A549 (cell line): ENCODE measurements around the gene EBP. TPM values are rescaled to one million over a fixed set of nuclear protein-coding genes. Genes with fewer than 3 reads are reported as not detected.

Experiments
- ATAC-seq, 2 experiments: fragments of 200-7000 bp in 1 of 2; fragments of >200 bp in 1 of 2; cut with Nextera tagmentation in 1 of 2; cut with Tn5 transposase in 1 of 2; 3 replicates each; pipeline versions ENCODE4 v1.8.0 to v1.9.1; 2018 to 2020; ENCODE audit warnings: mild to moderate bottlenecking in 1 of 2, moderate library complexity in 1 of 2
- CTCF ChIA-PET: fragments of 300-600 bp; sonication (Branson Sonifier 250); formaldehyde crosslinking; extraction: SDS; loops from one replicate; lab custom pipeline; 2021; ENCODE audit warnings: antibody characterized with exemption, inconsistent platforms; lab: Yijun Ruan, JAX
- POLR2A ChIA-PET: fragments of 350-600 bp; formaldehyde crosslinking; extraction: SDS; loops from one replicate; lab custom pipeline; 2021; ENCODE audit warnings: antibody characterized with exemption, inconsistent platforms; lab: Yijun Ruan, JAX
- DNase-seq, 2 experiments: peaks; one replicate each; pipeline versions ENCODE4 v3.0.0 to v3.0.0-alpha.2; 2011 to 2016; ENCODE audit warnings: low read depth in 1 of 2, low spot score in 1 of 2
- FAIRE-seq: peaks from 2 replicates; lab custom pipeline; 2011; peaks lifted over from hg19 to GRCh38; lab: Jason Lieb, UNC
- H3K27ac ChIP-seq, 2 experiments: fragments of >200 bp; sonication (Bioruptor Twin); formaldehyde crosslinking; 3 replicates each; pipeline ENCODE4 v1.5.1; 2016 to 2017
- H3K4me1 ChIP-seq: fragments of >200 bp; sonication (Bioruptor Twin); formaldehyde crosslinking; 3 replicates; pipeline ENCODE4 v1.6.1; 2016
- H3K4me2 ChIP-seq: fragments of >200 bp; sonication (Bioruptor Twin); formaldehyde crosslinking; 3 replicates; pipeline ENCODE4 v1.6.1; 2016
- H3K4me3 ChIP-seq: fragments of >200 bp; sonication (Bioruptor Twin); formaldehyde crosslinking; 3 replicates; pipeline ENCODE4 v1.5.1; 2016
- H3K9me3 ChIP-seq: fragments of >200 bp; sonication (Bioruptor Twin); formaldehyde crosslinking; 3 replicates; pipeline ENCODE4 v1.6.1; 2016
- CBX2 ChIP-seq: fragments of 200-600 bp; sonication (generic); IDR thresholded peaks from 2 replicates; pipeline ENCODE4 v1.6.1; 2016; ENCODE audit warnings: low read depth, mild to moderate bottlenecking, borderline replicate concordance
- EHF ChIP-seq: fragments of 250-450 bp; sonication (Bioruptor Pico); IDR thresholded peaks from 2 replicates; pipeline ENCODE4 v1.5.0; 2020; ENCODE audit warnings: mild to moderate bottlenecking
- ESRRA ChIP-seq: fragments of 150-350 bp; IDR thresholded peaks from 2 replicates; pipeline ENCODE4 v1.6.1; 2014; ENCODE audit warnings: mild to moderate bottlenecking, low read length, borderline replicate concordance
- HEYL ChIP-seq: fragments of 250-450 bp; sonication (Bioruptor Pico); IDR thresholded peaks from 2 replicates; pipeline ENCODE4 v1.8.0; 2021; ENCODE audit warnings: mild to moderate bottlenecking, moderate library complexity
- HOXB5 ChIP-seq: fragments of 250-450 bp; sonication (Bioruptor Pico); IDR thresholded peaks from 2 replicates; pipeline ENCODE4 v1.5.0; 2020; ENCODE audit warnings: mild to moderate bottlenecking, moderate library complexity
- JUN ChIP-seq, 2 experiments: fragments of >200 bp; sonication (Bioruptor Twin); formaldehyde crosslinking; IDR thresholded peaks; 2 replicates in 1 of 2; 3 replicates in 1 of 2; pipeline ENCODE4 v1.6.1; 2016 to 2017
- MAZ ChIP-seq: fragments of 150-350 bp; IDR thresholded peaks from 2 replicates; pipeline ENCODE4 v1.6.1; 2014; ENCODE audit warnings: antibody characterized with exemption, low read depth, low read length, borderline replicate concordance
- NPAS2 ChIP-seq: fragments of 250-450 bp; sonication (Bioruptor Pico); IDR thresholded peaks from 2 replicates; pipeline ENCODE4 v1.8.0; 2022; ENCODE audit warnings: mild to moderate bottlenecking, moderate library complexity, borderline replicate concordance
- POLR2AphosphoS2 ChIP-seq: conservative IDR thresholded peaks from 2 replicates; pipeline ENCODE4 v1.6.1; 2012; ENCODE audit warnings: low read length, improper control_type of control experiment, inconsistent platforms
- RARB ChIP-seq: fragments of 250-450 bp; sonication (Bioruptor Pico); IDR thresholded peaks from 2 replicates; pipeline ENCODE4 v1.8.0; 2021; ENCODE audit warnings: mild to moderate bottlenecking, moderate library complexity
- RFX5 ChIP-seq: fragments of 450-650 bp; IDR thresholded peaks from 2 replicates; pipeline ENCODE4 v1.7.1; 2014; ENCODE audit warnings: antibody characterized with exemption, mild to moderate bottlenecking, moderate library complexity
- ZC3H11A ChIP-seq: fragments of 450-650 bp; IDR thresholded peaks from 2 replicates; pipeline ENCODE4 v1.6.1; 2014; ENCODE audit warnings: antibody characterized with exemption, mild to moderate bottlenecking
- ZNF302 ChIP-seq: fragments of 250-450 bp; sonication (Bioruptor Pico); IDR thresholded peaks from 2 replicates; pipeline ENCODE4 v1.9.0; 2021; ENCODE audit warnings: inconsistent platforms, mild to moderate bottlenecking, moderate library complexity
- WGBS: methylation state at CpG from one replicate; pipeline ENCODE4 v1.1.6; 2017; ENCODE audit errors: missing lambda C conversion rate; 5-methylcytosine and 5-hydroxymethylcytosine counted together
- polyA plus RNA-seq, 4 experiments: library from polyadenylated mRNA; depleted of rRNA in 3 of 4; stranded (reverse); fragments of >200 nt; fragmentation: RNase III in 1 of 4; extraction: RNeasy Plus Mini Kit Qiagen cat#74134 plus additional on column Dnase treatment in 1 of 4; gene quantifications; 2 replicates in 3 of 4; 3 replicates in 1 of 4; pipeline ENCODE4 v1.2.3, GENCODE V29; 2011 to 2017
- TF ChIP-seq, protein P1 (sequence below): fragments of 150-350 bp; IDR thresholded peaks from 2 replicates; pipeline ENCODE4 v1.6.1; 2014; ENCODE audit warnings: low read depth, mild to moderate bottlenecking, low read length
- TF ChIP-seq, protein P2 (sequence below): fragments of >200 bp; sonication (Bioruptor Twin); formaldehyde crosslinking; IDR thresholded peaks from 3 replicates; pipeline ENCODE4 v1.6.1; 2016
- TF ChIP-seq, protein P3 (sequence below): fragments of 250-450 bp; sonication (Bioruptor Pico); IDR thresholded peaks from 2 replicates; pipeline ENCODE4 v1.5.0; 2021; ENCODE audit warnings: mild to moderate bottlenecking, moderate library complexity, borderline replicate concordance
- TF ChIP-seq, protein P4 (sequence below): fragments of >200 bp; sonication (Bioruptor Twin); formaldehyde crosslinking; IDR thresholded peaks from 2 replicates; pipeline ENCODE4 v1.6.1; 2016
- TF ChIP-seq, protein P5 (sequence below): IDR thresholded peaks from 2 replicates; pipeline ENCODE4 v1.6.1; 2012
- TF ChIP-seq, protein P6 (sequence below): IDR thresholded peaks from 2 replicates; pipeline ENCODE4 v1.6.1; 2012; ENCODE audit warnings: low read depth, borderline replicate concordance

The EBP gene
- polyA plus RNA-seq, 2 of the 4 experiments (the other 2 are of a cell fraction): 82.9 to 159 TPM

DNA sequence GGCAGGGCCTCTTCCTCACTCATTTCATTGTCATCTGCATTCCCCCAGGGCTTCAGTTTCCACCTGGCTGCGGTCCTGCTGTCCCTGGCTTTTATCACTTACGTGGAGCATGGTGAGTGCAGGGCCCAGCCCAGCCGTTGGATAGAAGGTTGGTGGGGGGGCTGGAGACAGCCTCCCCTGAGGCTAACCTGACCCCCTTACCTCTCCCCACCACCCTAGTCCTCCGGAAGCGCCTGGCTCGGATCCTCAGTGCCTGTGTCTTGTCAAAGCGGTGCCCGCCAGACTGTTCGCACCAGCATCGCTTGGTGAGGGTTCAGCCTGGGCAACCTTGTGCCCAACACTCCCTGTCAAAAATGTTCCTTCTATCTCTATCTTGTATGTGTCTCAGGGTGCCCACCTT, 5.8 kb upstream of the EBP start:
- ATAC-seq (no peak), FAIRE-seq (no peak), DNase-seq (no peak)
- ChIA-PET CTCF (no interaction called here), POLR2A (no interaction called here)
- Histone ChIP-seq H3K4me1 (no peaks in the 10 kb centered on the region), H3K9me3 (no peaks in the 10 kb centered on the region), H3K27ac (no peak overlapping the region), H3K4me3 (no peak overlapping the region), H3K4me2 (no peak overlapping the region)
- 91% methylated on average over 9 of the region's 10 CpGs for WGBS
- TF ChIP-seq, protein P1, sequence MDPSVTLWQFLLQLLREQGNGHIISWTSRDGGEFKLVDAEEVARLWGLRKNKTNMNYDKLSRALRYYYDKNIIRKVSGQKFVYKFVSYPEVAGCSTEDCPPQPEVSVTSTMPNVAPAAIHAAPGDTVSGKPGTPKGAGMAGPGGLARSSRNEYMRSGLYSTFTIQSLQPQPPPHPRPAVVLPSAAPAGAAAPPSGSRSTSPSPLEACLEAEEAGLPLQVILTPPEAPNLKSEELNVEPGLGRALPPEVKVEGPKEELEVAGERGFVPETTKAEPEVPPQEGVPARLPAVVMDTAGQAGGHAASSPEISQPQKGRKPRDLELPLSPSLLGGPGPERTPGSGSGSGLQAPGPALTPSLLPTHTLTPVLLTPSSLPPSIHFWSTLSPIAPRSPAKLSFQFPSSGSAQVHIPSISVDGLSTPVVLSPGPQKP: no peak
- no peak for TF ChIP-seq HEYL (CRISPR knock-in tag)
- TF ChIP-seq RARB (CRISPR knock-in tag): no peak
- TF ChIP-seq CBX2: no peak
- no peak for TF ChIP-seq ESRRA
- no peak for TF ChIP-seq EHF (CRISPR knock-in tag)
- TF ChIP-seq RFX5: no peak
- no peak for TF ChIP-seq MAZ
- TF ChIP-seq, protein P2, sequence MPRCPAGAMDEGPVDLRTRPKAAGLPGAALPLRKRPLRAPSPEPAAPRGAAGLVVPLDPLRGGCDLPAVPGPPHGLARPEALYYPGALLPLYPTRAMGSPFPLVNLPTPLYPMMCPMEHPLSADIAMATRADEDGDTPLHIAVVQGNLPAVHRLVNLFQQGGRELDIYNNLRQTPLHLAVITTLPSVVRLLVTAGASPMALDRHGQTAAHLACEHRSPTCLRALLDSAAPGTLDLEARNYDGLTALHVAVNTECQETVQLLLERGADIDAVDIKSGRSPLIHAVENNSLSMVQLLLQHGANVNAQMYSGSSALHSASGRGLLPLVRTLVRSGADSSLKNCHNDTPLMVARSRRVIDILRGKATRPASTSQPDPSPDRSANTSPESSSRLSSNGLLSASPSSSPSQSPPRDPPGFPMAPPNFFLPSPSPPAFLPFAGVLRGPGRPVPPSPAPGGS: no peak
- TF ChIP-seq, protein P3, sequence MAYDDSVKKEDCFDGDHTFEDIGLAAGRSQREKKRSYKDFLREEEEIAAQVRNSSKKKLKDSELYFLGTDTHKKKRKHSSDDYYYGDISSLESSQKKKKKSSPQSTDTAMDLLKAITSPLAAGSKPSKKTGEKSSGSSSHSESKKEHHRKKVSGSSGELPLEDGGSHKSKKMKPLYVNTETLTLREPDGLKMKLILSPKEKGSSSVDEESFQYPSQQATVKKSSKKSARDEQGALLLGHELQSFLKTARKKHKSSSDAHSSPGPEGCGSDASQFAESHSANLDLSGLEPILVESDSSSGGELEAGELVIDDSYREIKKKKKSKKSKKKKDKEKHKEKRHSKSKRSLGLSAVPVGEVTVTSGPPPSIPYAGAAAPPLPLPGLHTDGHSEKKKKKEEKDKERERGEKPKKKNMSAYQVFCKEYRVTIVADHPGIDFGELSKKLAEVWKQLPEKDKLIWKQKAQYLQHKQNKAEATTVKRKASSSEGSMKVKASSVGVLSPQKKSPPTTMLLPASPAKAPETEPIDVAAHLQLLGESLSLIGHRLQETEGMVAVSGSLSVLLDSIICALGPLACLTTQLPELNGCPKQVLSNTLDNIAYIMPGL (CRISPR knock-in tag): no peak

DNA sequence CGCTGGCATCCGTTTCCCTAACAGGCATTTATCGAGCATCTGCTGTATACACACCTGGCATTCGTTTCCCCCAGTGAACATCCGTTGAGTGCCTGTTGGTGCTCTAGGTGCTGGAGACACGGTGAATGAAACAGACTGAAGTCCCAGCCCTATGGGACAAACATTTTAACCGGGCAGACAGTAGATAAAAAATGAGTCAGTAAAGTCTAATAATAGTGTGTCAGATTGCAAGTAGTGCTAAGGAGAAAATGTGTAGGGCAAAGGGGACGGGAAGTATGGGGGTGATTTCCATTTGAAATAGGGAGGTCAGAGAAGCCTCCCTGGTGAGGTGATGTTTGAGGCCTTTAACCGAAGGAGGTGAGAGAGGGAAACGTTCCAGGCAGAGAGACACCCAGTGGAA, 5.3 kb upstream of the EBP start:
- Histone ChIP-seq H3K4me2 (no peak overlapping the region), H3K27ac (no peak overlapping the region), H3K4me3 (no peak overlapping the region), H3K9me3 (no peaks in the 10 kb centered on the region), H3K4me1 (0 out of 3 replicates have a peak, but pooled peaks cover 3% of the 10 kb centered on the region)
- CTCF ChIA-PET: no interaction called here
- TF ChIP-seq JUN (IDR thresholded peaks at IDR 0.05) (no peak), ESRRA (no peak), ZC3H11A (no peak), ZNF302 (CRISPR knock-in tag) (no peak), NPAS2 (CRISPR knock-in tag) (no peak), EHF (CRISPR knock-in tag) (no peak), HOXB5 (CRISPR knock-in tag) (no peak), POLR2AphosphoS2 (no peak)
- TF ChIP-seq, protein P4, sequence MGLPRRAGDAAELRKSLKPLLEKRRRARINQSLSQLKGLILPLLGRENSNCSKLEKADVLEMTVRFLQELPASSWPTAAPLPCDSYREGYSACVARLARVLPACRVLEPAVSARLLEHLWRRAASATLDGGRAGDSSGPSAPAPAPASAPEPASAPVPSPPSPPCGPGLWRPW: no peak
- TF ChIP-seq, protein P5, sequence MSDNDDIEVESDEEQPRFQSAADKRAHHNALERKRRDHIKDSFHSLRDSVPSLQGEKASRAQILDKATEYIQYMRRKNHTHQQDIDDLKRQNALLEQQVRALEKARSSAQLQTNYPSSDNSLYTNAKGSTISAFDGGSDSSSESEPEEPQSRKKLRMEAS: no peak
- TF ChIP-seq, protein P6, sequence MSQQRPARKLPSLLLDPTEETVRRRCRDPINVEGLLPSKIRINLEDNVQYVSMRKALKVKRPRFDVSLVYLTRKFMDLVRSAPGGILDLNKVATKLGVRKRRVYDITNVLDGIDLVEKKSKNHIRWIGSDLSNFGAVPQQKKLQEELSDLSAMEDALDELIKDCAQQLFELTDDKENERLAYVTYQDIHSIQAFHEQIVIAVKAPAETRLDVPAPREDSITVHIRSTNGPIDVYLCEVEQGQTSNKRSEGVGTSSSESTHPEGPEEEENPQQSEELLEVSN: no peak
- POLR2A ChIA-PET: no interaction called here
- 73% methylated on average over 10 of the region's 10 CpGs for WGBS
- no peak for DNase-seq
- ATAC-seq: no peak
- FAIRE-seq: no peak
